ENCODE results near the gene DLGAP3. TPM values are rescaled to one million over a fixed set of nuclear protein-coding genes. Genes with fewer than 3 reads are reported as not detected.

DLGAP3 gene
- total RNA-seq, 1 experiment from 2014 or later: 0.34 TPM

- DNase-seq (ENCODE audit: low read depth): no peak
These were observed 63.9 kb downstream of the DLGAP3 start for GRCh38 chr1:34865573-34865972.

GRCh38 chr1:34864759-34865158, 64.7 kb downstream of the DLGAP3 start:
- DNase-seq (ENCODE audit: low read depth): no peak

DNA sequence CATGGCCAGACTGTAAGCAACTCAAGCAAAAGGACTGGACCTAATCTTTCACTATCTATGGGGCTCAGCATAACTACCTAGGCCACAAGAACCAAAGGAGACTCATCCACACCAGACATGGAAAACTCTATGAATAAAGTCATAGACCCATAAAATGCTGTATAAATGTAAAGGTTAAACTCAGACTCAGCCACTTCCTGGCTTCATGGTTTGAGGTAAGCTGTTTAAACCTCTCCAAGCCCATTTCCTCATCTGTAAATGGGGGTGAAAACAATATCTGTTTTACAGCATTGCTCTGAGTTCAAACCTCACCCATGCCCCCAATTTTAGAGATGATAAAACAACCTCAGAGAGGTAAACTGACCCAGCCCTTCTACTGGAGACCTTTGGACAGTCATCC, 65.9 kb downstream of the DLGAP3 start:
- DNase-seq (ENCODE audit: low read depth): no peak

DNA sequence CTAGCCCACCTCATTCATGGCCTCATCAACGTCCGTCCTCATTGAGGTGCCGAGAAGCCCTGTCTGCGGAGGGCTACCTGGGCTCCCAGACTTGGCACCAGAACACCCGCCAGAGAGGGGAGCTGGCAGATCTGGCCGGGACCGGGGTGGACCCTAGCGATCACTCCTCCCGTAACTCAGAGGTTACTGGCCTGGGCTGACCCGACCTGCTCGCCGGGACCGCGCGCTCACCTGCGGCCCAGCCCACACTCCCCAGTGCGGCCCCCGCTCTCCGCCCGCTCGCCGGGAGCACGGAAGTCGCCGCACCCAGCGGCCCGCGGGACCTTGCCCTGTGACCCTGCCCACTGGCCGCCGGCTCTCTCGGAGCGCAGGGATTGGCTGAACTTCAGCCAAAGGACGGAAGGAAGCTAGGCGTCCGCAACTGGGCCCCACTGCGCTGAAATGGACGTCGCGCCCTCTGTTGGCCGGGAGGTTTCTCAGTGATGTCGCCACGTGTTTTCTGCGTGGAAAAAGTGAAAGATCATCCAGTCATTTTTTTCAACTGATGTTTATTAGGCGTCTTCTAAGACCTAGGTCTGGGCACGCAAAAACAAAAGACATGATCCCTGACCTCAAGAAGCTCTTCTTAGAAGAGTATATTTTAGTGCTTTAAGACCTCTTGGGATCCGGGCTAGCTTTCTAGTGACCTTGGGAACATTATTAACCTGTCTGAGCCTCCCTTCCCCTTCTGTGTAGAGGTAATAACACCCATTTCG, 69.8 kb downstream of the DLGAP3 start, which contains the start of gene SMIM12:
SMIM12 (minus strand) TSS at position 304 of the 755 bp plus-strand sequence. CDS start 3,772 bp downstream, outside the sequence.
- DNase-seq (ENCODE audit: low read depth): peak; percentile 95

- DNase-seq (ENCODE audit: low read depth): peak; percentile 32
These were observed 70.5 kb downstream of the DLGAP3 start for GRCh38 chr1:34858901-34859445.

DNA sequence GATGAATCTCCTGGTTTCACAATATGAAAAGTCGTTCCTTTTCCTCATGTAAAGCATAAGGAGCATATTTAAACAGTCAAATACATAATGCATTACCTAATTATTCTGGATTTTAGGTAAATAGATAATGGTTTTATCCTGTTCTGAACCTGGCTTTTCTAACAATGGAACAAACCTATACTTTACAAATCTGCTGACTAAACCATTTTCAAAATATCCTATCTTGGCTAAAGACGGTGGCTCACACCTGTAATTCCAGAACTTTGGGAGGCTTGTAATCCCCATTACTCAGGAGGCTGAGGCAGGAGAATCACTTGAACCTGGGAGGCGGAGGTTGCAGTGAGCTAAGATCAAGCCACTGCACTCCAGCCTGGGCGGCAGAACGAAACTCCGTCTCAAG, 72.8 kb downstream of the DLGAP3 start:
- no peak for DNase-seq (ENCODE audit: low read depth)

GRCh38 chr1:34852677-34853217, 76.7 kb downstream of the DLGAP3 start:
- peak; percentile 96 for DNase-seq (ENCODE audit: low read depth)

GRCh38 chr1:34851431-34852105, 77.9 kb downstream of the DLGAP3 start:
- DNase-seq (ENCODE audit: low read depth): no peak

GRCh38 chr1:34850382-34850781, 79.1 kb downstream of the DLGAP3 start:
- DNase-seq (ENCODE audit: low read depth): no peak

DNA sequence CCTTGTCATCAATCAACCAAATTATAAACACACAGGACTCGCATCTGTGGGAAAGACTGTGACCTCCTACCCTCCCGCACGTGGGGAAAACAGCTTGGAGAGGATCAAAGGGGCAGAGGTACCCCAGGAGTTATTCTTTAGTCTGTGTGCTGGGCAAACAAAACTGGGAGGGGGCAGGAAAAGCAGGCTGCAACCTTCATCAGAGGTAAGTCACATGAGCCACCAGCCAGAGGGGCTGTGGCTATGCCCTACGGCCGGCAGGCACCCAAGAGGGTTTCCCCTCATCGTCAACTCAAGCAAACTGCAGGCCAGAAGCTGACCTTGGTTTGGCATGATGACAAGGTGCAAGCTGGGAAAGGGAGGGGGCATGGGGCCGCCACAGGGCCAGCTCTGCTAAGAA, 82.4 kb downstream of the DLGAP3 start:
- DNase-seq (ENCODE audit: low read depth): no peak

- no peak for DNase-seq (ENCODE audit: low read depth)
These were observed 83.2 kb downstream of the DLGAP3 start for GRCh38 chr1:34846265-34846664.

- DNase-seq (ENCODE audit: low read depth): no peak
These were observed 84.1 kb downstream of the DLGAP3 start for GRCh38 chr1:34845131-34845901.

DNA sequence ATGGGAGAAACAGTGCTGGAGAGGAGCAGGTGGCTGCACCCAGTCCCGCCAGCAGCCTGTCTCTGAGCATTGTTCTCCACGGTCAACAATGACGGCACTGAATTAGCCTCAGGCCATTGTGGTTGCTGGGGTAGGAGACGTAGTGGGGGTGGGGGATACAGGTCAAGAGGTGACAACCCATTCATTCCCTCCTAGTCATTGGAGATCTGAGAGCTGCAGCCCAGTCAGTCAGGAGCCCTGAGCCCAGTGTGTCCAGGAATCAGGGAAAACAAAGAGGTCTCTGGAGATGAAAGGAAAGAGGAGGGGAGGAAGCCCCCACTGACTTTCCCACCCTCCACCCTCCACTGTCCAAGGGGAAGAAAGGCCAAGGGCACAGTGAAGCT, 85.2 kb downstream of the DLGAP3 start:
- DNase-seq (ENCODE audit: low read depth): no peak

- no peak for DNase-seq (ENCODE audit: low read depth)
These were observed 85.8 kb downstream of the DLGAP3 start for GRCh38 chr1:34843392-34844251.

DNA sequence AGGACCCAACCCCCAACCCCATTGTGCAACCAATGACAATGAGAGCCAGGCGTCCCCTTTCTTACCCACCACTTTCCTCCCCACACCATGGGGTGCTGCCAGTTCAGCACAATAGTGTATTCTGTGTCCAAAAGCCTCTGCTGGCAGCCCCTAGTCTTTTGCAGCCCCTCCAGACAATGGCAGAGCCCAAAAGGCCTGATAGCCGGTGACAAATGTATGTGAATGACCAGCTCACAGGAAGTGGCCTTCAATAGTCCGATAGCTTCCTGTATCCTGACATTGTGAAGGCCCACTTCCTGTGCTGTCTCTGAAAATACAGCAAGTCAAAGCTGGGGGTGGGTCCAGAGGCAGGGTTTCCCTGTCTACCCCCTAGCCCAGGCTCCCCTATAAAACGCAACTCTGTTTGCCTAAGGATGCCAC, 86.5 kb downstream of the DLGAP3 start:
- DNase-seq (ENCODE audit: low read depth): no peak

- no peak for DNase-seq (ENCODE audit: low read depth)
These were observed 87.4 kb downstream of the DLGAP3 start for GRCh38 chr1:34842073-34842472.

- no peak for DNase-seq (ENCODE audit: low read depth)
These were observed 89.0 kb downstream of the DLGAP3 start for GRCh38 chr1:34840426-34840825.

DNA sequence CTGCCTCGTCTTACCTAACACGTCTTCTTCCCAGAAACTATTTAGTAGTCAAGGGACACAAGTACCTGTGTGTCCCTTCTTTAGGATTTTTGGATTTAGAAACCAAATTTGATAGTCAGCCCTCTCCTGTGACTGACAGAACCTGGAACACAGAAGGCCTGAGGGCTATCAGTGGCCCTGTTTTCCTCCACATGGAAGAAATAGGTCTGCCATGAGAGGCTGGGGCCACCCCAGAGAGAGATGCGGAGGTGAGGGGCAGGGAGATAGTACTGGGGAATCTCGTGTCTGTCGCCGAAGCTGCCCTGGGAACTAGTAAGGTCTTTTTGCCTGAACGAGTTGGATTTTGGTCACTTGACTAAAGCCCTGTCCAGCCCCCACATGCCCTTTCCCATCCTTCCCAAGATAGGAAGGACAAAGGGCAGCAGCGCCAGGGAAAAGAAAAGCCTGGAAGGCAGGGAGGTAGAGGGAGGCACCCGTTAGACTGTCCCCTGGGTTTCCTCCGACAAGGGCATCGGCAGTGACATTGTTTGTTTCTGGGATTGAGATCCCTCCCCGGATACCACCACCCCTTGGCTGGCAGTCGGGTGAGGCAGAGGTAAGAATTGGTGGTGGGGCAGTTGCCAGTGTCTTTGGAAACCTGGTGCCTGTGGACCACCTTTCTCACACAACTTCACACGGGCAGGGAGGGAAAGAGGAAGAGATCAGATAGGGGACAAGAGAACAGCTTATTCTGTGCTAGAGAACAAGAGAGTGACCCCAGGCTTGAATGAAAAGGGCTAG, 89.7 kb downstream of the DLGAP3 start:
- no peak for DNase-seq (ENCODE audit: low read depth)

- DNase-seq (ENCODE audit: low read depth): no peak
These were observed 95.7 kb downstream of the DLGAP3 start for GRCh38 chr1:34833711-34834110.

GRCh38 chr1:34831721-34832246, 97.7 kb downstream of the DLGAP3 start:
- DNase-seq (ENCODE audit: low read depth): no peak

Measured in Daoy (cell line).